Esophagus mucosa (tissue), 1 donor: Measurements from ENCODE around the gene DNAJC1. TPM values are rescaled to one million over a fixed set of nuclear protein-coding genes. Genes with fewer than 3 reads are reported as not detected.
A peak's percentile ranks its signal among the peaks of the same experiment; 100 is the strongest.
"Not testable (repeated sequence)": the region's sequence is repeated elsewhere in the genome, so short reads cannot be mapped to it uniquely, and the experiment has no call there.

Experiments used
- ATAC-seq: fragments of 200-7000 bp; cut with Tn5 transposase; one replicate; pipeline ENCODE4 v1.9.1; 2020
- total RNA-seq: library from RNA; stranded (reverse); gene quantifications from one replicate; pipeline ENCODE4 v1.2.4, GENCODE V29; 2023
- donor health status: DM: yes; HTN: yes; CAD: no.

The DNAJC1 gene
- total RNA-seq, result 13.6 TPM

GRCh38 chr10:22003177-22003963, at the start of gene DNAJC1:
Gene DNAJC1 (minus strand): TSS chr10:22003730. CDS start chr10:22003434, 296 bp downstream.
- ATAC-seq, result peak; percentile 100

GRCh38 chr10:22053048-22053447, 49.5 kb upstream of the DNAJC1 start:
- no peak for ATAC-seq

- no peak for ATAC-seq
Measured at GRCh38 chr10:22049635-22050034, 46.1 kb upstream of the DNAJC1 start.

GRCh38 chr10:22047812-22048211, 44.3 kb upstream of the DNAJC1 start:
- no peak for ATAC-seq

- no peak for ATAC-seq
Measured at GRCh38 chr10:22043327-22043633, 39.8 kb upstream of the DNAJC1 start.

DNA sequence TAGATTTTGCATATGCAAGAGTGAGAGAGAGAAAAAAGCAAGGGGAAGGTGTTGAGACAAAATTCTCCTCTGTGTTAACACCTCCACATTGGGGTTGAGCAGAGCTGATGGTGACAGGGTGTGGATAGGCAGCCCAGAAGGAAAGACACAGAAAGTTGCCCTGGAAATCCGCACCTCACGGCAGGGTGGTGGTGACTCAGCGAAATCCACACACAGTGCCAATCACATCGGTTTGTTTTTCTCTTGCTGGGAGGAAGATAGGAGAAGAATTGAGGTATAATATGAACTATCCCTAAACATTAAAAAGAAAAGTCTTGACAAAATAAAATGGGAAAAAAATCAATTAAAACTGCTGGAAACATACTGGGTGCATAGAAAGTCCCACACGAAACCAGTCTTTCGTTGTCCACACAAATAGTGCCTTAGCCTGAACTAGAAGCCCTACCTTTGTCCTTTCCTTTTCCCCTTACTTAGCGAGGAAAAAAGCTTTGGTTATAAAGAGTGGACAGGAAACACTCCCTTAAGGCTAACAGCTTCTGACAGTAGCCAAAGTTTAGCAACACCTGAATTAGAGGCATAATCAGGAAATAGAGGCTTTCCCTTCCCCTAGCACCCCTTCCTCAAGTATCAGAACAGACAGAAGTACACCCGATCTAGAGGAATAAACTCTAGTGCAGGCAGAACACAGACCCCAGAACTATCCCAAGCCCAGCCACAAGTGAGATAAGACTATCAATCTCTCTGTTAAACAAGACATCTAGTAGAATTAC, 39.2 kb upstream of the DNAJC1 start:
- no peak for ATAC-seq

- ATAC-seq, result no peak
Measured at GRCh38 chr10:22034333-22034732, 30.8 kb upstream of the DNAJC1 start.

DNA sequence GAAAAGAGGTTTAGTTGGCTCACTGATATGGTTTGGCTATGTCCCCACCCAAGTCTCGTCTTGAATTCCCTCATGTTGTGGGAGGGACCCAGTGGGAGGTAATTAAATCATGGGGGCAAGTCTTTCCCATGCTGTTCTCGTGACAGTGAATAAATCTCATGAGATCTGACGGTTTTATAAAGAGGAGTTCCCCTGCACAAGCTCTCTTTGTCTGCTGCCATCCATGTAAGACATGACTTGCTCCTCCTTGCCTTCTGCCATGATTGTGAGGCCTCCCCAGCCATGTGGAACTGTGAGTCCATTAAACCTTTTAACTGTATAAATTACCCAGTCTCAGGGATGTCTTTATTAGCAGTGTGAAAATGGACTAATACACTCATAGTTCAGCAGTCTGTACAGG, 28.7 kb upstream of the DNAJC1 start:
- ATAC-seq, result not testable (repeated sequence)

DNA sequence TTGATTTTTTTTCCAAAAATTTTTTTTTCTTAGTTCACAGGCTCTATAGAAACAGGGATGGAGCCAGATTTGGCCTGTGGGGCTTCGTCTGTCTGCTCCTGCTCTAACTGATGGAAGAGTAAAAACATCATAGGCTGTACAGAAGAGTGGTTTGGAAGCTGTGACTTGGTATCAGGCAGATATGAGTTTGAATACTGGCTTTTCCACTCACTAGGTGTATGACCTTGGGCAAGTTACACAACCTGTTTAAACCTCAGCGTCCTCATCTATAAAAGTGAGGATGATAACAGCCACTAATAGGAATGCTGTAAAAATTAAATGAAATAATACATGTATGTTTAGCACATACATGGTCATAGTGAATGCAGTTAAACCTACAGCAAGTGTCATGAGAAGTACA, 26.9 kb upstream of the DNAJC1 start:
- ATAC-seq, result no peak

GRCh38 chr10:22029445-22030236, 26.1 kb upstream of the DNAJC1 start:
- no peak for ATAC-seq

GRCh38 chr10:22027364-22028238, 24.1 kb upstream of the DNAJC1 start:
- ATAC-seq, result no peak

- ATAC-seq, result no peak
Measured at GRCh38 chr10:22026287-22026686, 22.8 kb upstream of the DNAJC1 start.

GRCh38 chr10:22023508-22023907, 20.0 kb upstream of the DNAJC1 start:
- ATAC-seq, result no peak

DNA sequence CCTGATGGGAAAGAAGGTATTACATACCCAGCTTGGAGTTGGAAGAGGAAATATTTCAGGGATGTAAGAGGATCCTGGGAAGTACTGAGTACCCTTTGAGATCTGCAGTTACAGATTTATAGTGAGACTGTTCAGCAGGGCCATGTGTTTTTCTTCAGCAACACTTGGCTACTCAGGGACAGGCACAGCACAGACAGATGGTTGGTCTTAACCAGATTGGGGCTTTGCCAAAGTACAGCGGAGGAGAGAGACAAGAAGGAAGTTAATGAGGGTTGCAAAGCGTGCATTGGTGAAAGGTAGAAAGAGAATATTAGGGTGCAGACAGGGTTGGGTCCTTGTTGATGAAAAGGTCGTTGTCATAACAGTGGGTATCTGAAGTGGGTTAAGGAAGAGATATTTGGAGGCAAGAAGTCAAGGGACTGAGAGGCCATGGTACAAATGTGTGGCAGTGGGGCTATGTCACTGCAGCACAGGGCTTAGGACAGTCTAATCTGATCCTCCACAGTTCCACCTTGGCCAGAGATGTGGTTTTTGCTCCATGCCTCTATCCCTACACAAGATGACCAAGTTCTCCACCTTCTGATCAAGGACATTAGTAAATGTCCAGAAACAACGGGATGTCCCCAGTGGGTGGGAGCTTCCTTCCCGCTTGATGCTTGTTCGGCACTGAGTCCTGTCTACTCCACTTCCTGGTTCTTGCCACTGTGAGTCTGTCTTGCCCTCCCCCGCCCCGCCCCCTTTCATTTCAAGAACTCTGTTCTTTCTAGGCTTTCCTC, 18.9 kb upstream of the DNAJC1 start:
- ATAC-seq, result peak; percentile 35

GRCh38 chr10:22021144-22021543, 17.6 kb upstream of the DNAJC1 start:
- not testable (repeated sequence) for ATAC-seq

GRCh38 chr10:22017283-22018020, 13.9 kb upstream of the DNAJC1 start:
- ATAC-seq, result no peak

DNA sequence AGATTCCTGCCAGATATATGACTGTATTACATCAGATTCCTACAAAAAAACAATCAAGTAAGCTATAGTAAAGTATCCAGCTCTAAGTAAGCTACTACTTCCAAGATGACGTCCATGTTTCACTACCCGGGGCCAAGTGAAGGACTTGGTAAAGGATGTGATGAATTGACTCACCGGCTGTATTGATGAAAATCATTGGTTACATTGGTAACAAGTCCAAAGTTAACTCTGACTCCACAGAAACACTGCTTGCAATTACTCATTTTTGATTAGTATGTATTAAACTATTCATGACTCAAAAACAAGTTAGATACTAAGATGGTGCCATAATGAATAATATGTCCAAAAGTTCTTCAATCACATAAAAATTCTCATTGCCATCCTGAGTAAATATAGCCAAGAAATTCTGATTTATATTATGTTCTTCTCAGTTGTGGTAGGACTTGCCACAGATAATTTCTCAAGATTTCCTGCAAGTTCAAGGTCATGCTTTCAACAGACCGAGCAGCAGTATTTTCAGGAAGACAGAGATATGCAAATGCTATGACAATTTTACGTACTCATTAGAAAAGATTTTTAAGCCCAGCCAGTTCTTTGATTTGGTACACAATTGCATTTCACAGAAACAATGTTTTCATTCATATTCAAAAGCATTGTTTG, 12.6 kb upstream of the DNAJC1 start:
- ATAC-seq, result no peak

- ATAC-seq, result no peak
Measured at GRCh38 chr10:22010973-22011408, 7.5 kb upstream of the DNAJC1 start.

DNA sequence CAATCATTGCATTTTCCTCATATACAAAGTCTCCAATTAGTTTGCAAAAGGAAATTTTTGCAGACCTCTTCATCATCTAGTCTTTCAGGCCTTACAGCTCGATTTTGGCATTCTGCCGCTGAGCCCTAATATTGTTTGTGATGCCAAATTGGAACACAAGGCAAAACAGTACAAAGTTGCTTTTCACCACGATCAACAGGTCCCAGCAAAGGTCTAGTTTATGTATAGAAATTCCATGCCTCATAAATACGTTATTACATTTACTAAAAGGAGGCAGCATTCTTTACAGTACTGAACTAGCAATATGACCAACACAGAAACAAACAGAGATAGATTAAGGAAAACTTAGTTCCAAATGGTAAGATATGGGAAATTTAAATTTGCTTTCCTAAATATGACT, 7.0 kb upstream of the DNAJC1 start:
- ATAC-seq, result no peak

DNA sequence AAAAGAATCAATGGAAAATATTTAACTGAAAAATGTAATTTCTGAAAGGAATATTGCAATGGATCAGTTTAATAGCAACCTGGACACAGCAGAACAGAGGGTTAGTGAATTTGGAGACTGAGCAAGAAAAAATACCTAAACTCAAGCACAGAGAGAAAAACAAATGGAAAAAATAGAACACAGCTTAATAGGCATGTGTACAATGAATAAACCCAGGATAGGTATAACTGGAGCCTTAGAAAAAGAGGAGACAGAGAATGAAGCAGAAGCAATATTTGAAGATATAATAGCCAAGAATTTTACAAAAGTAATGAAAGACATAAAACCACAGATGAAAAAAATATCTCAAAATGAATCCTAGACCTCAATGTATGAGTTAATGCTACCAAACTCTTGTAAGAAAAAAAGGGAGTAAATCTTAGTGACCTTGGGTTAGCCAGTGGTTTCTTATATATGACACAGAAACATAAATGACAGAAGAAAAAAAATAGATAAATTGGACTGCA, 2.9 kb upstream of the DNAJC1 start:
- ATAC-seq, result no peak
